Measurements from ENCODE around the gene SUN2. TPM values are rescaled to one million over a fixed set of nuclear protein-coding genes. Genes with fewer than 3 reads are reported as not detected.

The SUN2 gene
- total and polyA plus RNA-seq, 2 donors (not counting 1 experiment from before 2014, with no cell fraction given): 224 to 305 TPM

- no peaks in the 10 kb centered on the region for H3K9me3 Mint-ChIP-seq (ENCODE audit: insufficient read depth)
- H4K20me1 ChIP-seq (ENCODE audit: control insufficient read depth, insufficient read depth, low read length, poor library complexity, severe bottlenecking): peaks cover 71% of the 10 kb centered on the region
Measured at GRCh38 chr22:38715852-38716251, 39.9 kb downstream of the SUN2 start.

GRCh38 chr22:38715176-38715764 is 40.5 kb downstream of the SUN2 start:
- Histone ChIP-seq H3K9ac (ENCODE audit: low read length) (no peak overlapping the region), H3K79me2 (ENCODE audit: control insufficient read depth, insufficient read depth, low read length) (peaks cover 77% of the 10 kb centered on the region), H4K20me1 (ENCODE audit: control insufficient read depth, insufficient read depth, low read length, poor library complexity, severe bottlenecking) (peaks cover 72% of the 10 kb centered on the region), H3K9me3 (ENCODE audit: control extremely low read depth in 1 of 3, control insufficient read depth in 2 of 3, insufficient read depth in 1 of 3, low read length in 2 of 3) (no peaks in the 10 kb centered on the region), H3K4me2 (replicated peaks; ENCODE audit: low read depth, low read length, poor library complexity, severe bottlenecking) (no peak overlapping the region), H3K4me1 (ENCODE audit: control insufficient read depth in 2 of 2, insufficient read depth in 2 of 2, low read length in 2 of 2) (peaks cover 8% of the 10 kb centered on the region in 2 donors), H3K4me3 (ENCODE audit: control extremely low read depth in 1 of 5, extremely low read depth in 1 of 5, insufficient read depth in 1 of 5, low read depth in 2 of 5, low read length in 4 of 5) (no peak overlapping the region), H3K36me3 (replicated peaks in 1 of 2; ENCODE audit: control extremely low read depth in 1 of 2, control insufficient read depth in 1 of 2, extremely low read depth in 1 of 2, insufficient read depth in 2 of 2, low read length in 1 of 2) (peaks cover 0 to 61% of the 10 kb centered on the region in 2 experiments), H3K27me3 (replicated peaks in 1 of 4; ENCODE audit: control extremely low read depth in 1 of 4, control insufficient read depth in 3 of 4, insufficient read depth in 4 of 4, low read length in 3 of 4) (no peaks in the 10 kb centered on the region), H2AFZ (ENCODE audit: insufficient read depth, low read depth, low read length, poor library complexity, severe bottlenecking) (no peak overlapping the region), H3K27ac (ENCODE audit: low read length in 2 of 2) (no peak overlapping the region)
- intact Hi-C loops (cut with micrococcal nuclease): no loop called here
- Mint-ChIP-seq H3K27me3 (no peaks in the 10 kb centered on the region), H3K4me1 (peaks cover 42% of the 10 kb centered on the region), H3K4me3 (no peak overlapping the region), H3K27ac (peak overlapping the region; percentile 27), H3K9me3 (ENCODE audit: insufficient read depth) (no peaks in the 10 kb centered on the region)
- ChIA-PET POLR2A (no interaction called here), CTCF (no interaction called here)
- 94% methylated on average over 9 of the region's 9 CpGs for WGBS (ENCODE audit: insufficient coverage)
- ATAC-seq (ENCODE audit: low read depth) (no peak), DNase-seq (no peak)
- TF ChIP-seq EZH2 (IDR thresholded peaks at IDR 0.05; ENCODE audit: borderline replicate concordance, insufficient read depth, low read depth, low read length, poor library complexity, severe bottlenecking) (no peak), CTCF (IDR thresholded peaks at IDR 0.05) (no peak)

More at GRCh38 chr22:38715852-38716251, 39.9 kb downstream of the SUN2 start:
- Histone ChIP-seq H3K9ac (ENCODE audit: low read length) (no peak overlapping the region), H3K27me3 (replicated peaks in 1 of 4; ENCODE audit: control extremely low read depth in 1 of 4, control insufficient read depth in 3 of 4, insufficient read depth in 4 of 4, low read length in 3 of 4) (no peaks in the 10 kb centered on the region), H3K9me3 (ENCODE audit: control extremely low read depth in 1 of 3, control insufficient read depth in 2 of 3, insufficient read depth in 1 of 3, low read length in 2 of 3) (no peaks in the 10 kb centered on the region), H3K79me2 (ENCODE audit: control insufficient read depth, insufficient read depth, low read length) (peaks cover 76% of the 10 kb centered on the region), H3K4me1 (ENCODE audit: control insufficient read depth in 2 of 2, insufficient read depth in 2 of 2, low read length in 2 of 2) (peaks cover 7% of the 10 kb centered on the region in 2 donors), H2AFZ (ENCODE audit: insufficient read depth, low read depth, low read length, poor library complexity, severe bottlenecking) (no peak overlapping the region), H3K27ac (ENCODE audit: low read length in 2 of 2) (no peak overlapping the region), H3K36me3 (replicated peaks in 1 of 2; ENCODE audit: control extremely low read depth in 1 of 2, control insufficient read depth in 1 of 2, extremely low read depth in 1 of 2, insufficient read depth in 2 of 2, low read length in 1 of 2) (peaks cover 0 to 61% of the 10 kb centered on the region in 2 experiments), H3K4me3 (ENCODE audit: control extremely low read depth in 1 of 5, extremely low read depth in 1 of 5, insufficient read depth in 1 of 5, low read depth in 2 of 5, low read length in 4 of 5) (no peak overlapping the region), H3K4me2 (replicated peaks; ENCODE audit: low read depth, low read length, poor library complexity, severe bottlenecking) (no peak overlapping the region)
- CTCF ChIA-PET: no interaction called here
- no peaks in the 10 kb centered on the region for H3K27me3 Mint-ChIP-seq
- H3K4me1 Mint-ChIP-seq: peaks cover 36% of the 10 kb centered on the region
- DNase-seq (no peak), ATAC-seq (ENCODE audit: low read depth) (no peak)
- intact Hi-C loops (cut with micrococcal nuclease): no loop called here
- TF ChIP-seq CTCF (IDR thresholded peaks at IDR 0.05): no peak
- no peak overlapping the region for H3K27ac Mint-ChIP-seq
- H3K4me3 Mint-ChIP-seq: no peak overlapping the region
- POLR2A ChIA-PET: no interaction called here
- 96% methylated on average over 15 of the region's 15 CpGs for WGBS (ENCODE audit: insufficient coverage)

Data from B cell (primary cell).